Kidney epithelial cell (primary cell): ENCODE measurements around the gene JARID2. TPM values are rescaled to one million over a fixed set of nuclear protein-coding genes. Genes with fewer than 3 reads are reported as not detected.
A peak's percentile ranks its signal among the peaks of the same experiment; 100 is the strongest.

Experiments used
- DNase-seq: peaks from one replicate; pipeline ENCODE4 v3.0.0-alpha.2; 2010; ENCODE audit warnings: low read depth
- H3K27me3 ChIP-seq: 2 replicates; pipeline ENCODE4 v1.6.0; 2011; ENCODE audit warnings: low read length; ENCODE audit not compliant: control insufficient read depth, insufficient read depth
- H3K36me3 ChIP-seq: 2 replicates; pipeline ENCODE4 v1.5.1; 2011; ENCODE audit warnings: low read length; ENCODE audit not compliant: control insufficient read depth, insufficient read depth
- H3K4me3 ChIP-seq: 2 replicates; pipeline ENCODE4 v1.5.1; 2011; ENCODE audit warnings: low read depth, mild to moderate bottlenecking, control low read depth, low read length
- total RNA-seq: library from RNA; depleted of rRNA; stranded (reverse); fragments of >200 nt; gene quantifications from 2 replicates; pipeline ENCODE4 v1.2.3, GENCODE V29; 2015
- TF ChIP-seq, protein P1 (sequence below): IDR thresholded peaks from 2 replicates; pipeline ENCODE4 v1.5.1; 2011; ENCODE audit warnings: mild to moderate bottlenecking, moderate library complexity, low read length, control low read depth, inconsistent platforms; ENCODE audit not compliant: insufficient read depth, poor library complexity, severe bottlenecking

JARID2 gene
- total RNA-seq, 1 donor from 2014 or later = 15.2 TPM

DNA sequence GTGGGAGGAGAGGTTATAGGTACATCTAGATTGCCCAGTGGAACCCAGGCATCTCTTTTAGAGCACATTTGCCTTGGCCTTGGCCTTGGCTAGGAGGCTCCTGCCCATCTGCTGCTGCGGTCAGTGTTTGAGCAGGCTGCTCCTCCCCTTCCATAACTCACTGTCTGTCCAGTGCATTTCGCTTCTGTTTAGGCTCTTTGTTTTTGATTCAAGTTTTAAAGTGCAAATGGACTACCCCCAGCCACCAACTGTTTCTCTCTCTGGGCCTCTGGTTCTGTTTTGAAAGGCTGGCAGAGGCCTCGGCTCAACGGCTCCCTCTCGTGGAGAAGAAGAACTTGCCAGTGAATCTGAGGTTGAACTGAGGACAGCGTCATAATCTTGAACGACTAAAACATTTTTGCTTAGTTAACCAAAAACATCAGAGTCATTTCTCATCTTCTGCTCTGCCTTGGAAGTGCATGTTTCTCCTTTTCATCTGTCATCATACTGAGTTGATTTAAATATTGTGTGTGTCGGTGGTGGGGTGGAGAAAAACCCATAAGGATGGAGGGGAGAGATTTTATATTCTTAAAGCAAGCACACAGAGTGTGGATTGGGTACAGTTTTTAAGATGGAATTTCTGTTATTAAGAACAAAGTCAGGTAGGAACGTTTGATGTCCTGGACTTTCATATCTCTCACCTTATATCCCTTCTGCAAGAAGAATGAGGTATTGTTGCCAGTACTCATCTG is 245.6 kb downstream of the JARID2 start:
- Histone ChIP-seq H3K36me3 (peaks cover 2% of the 10 kb centered on the region), H3K27me3 (no peaks in the 10 kb centered on the region), H3K4me3 (no peak overlapping the region)
- no peak for DNase-seq
- TF ChIP-seq, protein P1, sequence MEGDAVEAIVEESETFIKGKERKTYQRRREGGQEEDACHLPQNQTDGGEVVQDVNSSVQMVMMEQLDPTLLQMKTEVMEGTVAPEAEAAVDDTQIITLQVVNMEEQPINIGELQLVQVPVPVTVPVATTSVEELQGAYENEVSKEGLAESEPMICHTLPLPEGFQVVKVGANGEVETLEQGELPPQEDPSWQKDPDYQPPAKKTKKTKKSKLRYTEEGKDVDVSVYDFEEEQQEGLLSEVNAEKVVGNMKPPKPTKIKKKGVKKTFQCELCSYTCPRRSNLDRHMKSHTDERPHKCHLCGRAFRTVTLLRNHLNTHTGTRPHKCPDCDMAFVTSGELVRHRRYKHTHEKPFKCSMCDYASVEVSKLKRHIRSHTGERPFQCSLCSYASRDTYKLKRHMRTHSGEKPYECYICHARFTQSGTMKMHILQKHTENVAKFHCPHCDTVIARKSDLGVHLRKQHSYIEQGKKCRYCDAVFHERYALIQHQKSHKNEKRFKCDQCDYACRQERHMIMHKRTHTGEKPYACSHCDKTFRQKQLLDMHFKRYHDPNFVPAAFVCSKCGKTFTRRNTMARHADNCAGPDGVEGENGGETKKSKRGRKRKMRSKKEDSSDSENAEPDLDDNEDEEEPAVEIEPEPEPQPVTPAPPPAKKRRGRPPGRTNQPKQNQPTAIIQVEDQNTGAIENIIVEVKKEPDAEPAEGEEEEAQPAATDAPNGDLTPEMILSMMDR = peak; percentile 97

DNA sequence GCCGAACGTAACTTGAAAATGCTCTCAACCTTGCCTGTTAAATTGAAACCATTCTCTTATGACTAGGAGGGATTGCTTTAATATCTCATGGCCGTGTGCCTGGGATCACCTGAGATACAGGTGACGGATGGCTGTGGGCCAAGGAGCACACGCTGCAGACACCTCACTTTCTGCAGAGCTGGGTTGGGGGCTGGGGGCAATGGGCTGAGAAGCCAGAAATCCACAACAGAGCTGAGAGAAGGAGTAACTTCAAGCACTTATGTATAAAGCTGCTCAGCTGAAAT is 246.1 kb downstream of the JARID2 start:
- Histone ChIP-seq H3K36me3 (peaks cover 2% of the 10 kb centered on the region), H3K27me3 (no peaks in the 10 kb centered on the region), H3K4me3 (no peak overlapping the region)
- TF ChIP-seq, protein P1 = no peak
- no peak for DNase-seq

DNA sequence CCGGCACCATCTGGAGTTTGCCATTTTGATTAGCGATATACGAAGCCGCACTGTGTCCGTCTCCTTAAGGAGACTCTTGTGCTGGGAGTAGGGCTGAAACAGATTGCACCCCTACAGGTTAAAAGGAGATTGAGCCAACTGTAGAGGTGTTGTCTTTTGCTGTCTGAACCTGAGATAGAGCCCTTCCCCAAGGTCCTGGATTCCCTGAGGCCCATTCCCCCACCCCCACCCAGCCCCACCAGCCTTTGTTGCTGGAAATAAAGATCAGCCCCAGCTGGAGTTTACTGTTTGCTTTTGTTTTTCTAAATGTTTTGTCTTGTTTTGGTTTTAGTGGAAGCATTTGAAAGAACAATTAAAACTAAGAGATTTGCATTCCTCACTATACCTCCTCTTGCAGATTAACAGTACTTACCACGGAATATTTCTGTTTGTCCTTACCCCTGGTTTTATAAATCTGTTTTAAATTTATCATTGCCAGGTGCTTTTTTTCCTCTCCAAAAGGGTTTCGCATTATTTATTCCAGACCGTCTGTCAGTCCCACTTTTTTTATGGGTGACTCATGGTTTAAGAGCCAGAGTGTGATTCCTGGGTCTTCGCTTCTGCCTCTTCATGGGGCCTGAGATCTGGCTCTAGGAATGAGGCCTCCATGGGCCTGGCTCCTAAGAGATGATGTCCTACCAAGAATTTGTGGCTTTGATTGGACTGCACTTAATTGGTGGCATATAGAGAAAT is 247.7 kb downstream of the JARID2 start:
- TF ChIP-seq, protein P1 = no peak
- Histone ChIP-seq H3K27me3 (no peaks in the 10 kb centered on the region), H3K4me3 (no peak overlapping the region), H3K36me3 (no peaks in the 10 kb centered on the region)
- no peak for DNase-seq

DNA sequence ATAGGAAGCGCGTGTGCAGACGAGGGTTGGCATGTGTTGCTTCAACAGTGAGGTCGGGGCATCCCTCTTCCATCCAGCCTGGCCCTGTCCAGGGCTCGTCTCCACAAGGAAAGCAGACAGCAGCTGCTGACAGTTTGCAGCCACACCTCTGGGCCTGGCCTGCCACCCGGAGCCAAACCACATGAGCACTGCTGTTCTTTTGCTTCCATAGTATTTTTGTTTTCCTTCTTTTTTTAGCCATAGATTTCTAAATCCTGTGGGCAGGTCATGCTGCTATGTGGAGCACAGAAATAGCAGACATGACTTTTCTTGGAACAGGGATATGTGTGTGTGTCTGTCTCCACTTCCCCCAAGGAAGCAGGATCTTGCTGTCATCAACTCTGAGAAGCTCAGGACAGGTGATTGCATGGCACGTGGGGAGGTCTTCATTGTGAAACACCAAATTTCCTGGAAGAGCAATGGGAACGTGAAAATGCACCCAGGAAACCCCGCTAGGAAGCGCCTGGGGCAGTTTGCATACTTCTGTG is 249.6 kb downstream of the JARID2 start:
- no peak overlapping the region for H3K4me3 ChIP-seq
- no peaks in the 10 kb centered on the region for H3K36me3 ChIP-seq
- no peaks in the 10 kb centered on the region for H3K27me3 ChIP-seq
- TF ChIP-seq, protein P1 = no peak
- no peak for DNase-seq

DNA sequence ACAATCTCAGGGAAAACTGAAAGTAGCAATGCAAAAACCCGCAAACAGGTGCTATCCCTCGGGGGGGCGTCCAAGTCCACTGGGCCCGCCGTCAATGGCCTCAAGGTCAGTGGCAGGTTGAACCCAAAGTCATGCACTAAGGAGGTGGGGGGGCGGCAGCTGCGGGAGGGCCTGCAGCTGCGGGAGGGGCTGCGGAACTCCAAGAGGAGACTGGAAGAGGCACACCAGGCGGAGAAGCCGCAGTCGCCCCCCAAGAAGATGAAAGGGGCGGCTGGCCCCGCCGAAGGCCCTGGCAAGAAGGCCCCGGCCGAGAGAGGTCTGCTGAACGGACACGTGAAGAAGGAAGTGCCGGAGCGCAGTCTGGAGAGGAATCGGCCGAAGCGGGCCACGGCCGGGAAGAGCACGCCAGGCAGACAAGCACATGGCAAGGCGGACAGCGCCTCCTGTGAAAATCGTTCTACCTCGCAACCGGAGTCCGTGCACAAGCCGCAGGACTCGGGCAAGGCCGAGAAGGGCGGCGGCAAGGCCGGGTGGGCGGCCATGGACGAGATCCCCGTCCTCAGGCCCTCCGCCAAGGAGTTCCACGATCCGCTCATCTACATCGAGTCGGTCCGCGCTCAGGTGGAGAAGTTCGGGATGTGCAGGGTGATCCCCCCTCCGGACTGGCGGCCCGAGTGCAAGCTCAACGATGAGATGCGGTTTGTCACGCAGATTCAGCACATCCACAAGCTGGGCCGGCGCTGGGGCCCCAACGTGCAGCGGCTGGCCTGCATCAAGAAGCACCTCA is 250.7 kb downstream of the JARID2 start:
- no peaks in the 10 kb centered on the region for H3K27me3 ChIP-seq
- DNase-seq = no peak
- TF ChIP-seq, protein P1 = no peak
- H3K36me3 ChIP-seq = no peaks in the 10 kb centered on the region
- H3K4me3 ChIP-seq = no peak overlapping the region
